Measurements from ENCODE around the gene GABBR2. TPM values are rescaled to one million over a fixed set of nuclear protein-coding genes. Genes with fewer than 3 reads are reported as not detected.

The GABBR2 gene
- total RNA-seq, 1 experiment from 2014 or later = 7.3 TPM

DNA sequence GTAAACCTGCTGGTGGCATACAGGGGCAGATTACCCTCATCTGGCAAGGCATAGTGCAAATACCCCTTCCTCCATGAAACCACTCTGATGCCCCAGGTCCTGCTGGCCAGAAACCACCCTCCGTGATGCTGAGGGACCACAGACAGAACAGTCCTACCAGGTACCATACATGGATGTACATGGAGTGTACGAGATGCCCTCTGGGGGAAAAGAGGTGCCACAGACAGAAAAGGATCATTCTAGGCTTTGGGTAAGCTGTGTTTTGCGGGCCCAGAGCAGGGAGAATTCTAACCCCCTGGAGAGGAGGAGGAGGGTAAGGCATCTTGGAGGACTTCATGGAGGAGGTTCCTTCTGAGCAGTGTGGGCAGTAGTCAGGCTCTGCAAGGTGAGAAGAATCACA, 68.3 kb downstream of the GABBR2 start:
- DNase-seq (ENCODE audit: extremely low read depth, low read depth) = no peak

DNA sequence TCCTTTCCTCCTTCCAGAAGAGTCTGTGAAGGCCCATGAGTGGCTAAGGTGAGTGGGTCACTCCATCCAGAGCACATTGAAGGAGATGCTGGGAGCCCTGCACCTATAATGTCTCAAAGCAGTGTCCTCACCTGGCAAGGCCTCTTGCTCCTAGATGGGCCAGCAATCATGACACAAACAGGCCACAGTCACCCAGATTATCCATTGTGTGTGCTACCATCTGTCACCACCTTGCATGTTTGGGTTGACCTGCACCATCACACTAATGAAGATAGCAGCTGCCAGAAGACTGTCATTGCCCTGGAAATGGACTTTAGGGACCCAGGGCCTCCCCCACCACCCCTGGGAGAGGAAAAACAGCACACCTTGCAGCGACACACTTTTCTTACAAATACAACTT, 69.6 kb downstream of the GABBR2 start:
- no peak for DNase-seq (ENCODE audit: extremely low read depth, low read depth)

DNA sequence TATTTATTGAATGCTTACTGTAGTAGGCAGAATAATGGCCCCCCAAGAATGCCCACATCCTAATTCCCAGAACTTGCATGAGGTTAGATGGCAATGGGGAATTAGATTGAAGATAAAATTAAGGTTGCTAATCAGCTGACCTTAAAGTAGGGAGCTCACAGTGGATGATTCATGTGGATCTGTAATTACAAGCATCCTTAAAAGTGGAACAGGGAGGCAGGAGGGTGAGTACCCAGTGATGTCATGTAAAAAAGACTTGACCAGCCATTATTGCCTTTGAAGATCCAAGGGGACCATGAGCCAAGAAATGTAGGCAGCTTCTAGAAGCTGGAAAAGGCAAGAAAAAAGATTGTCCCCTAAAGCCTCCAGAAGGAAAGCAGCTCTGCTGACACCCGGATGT, 71.4 kb downstream of the GABBR2 start:
- no peak for DNase-seq (ENCODE audit: extremely low read depth, low read depth)

DNA sequence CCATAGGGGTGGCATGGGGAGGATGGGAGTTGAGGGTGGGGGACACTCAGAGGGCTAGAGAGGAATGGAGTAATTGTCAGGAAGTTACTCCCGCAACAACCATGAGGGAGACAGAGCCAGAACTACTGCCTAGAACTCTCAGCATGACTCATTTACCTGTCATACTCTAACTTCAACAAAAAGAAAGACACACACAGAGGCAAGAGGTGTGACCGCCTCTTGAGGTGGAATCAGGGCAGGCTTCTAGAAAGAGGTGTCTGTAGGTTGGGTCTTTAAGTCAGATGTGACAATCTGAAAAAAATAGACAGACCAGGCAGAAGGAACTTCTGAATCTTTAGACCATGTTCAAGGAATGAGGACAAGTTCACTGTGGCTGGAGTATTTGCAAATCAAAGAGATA, 73.4 kb downstream of the GABBR2 start:
- no peak for DNase-seq (ENCODE audit: extremely low read depth, low read depth)

DNA sequence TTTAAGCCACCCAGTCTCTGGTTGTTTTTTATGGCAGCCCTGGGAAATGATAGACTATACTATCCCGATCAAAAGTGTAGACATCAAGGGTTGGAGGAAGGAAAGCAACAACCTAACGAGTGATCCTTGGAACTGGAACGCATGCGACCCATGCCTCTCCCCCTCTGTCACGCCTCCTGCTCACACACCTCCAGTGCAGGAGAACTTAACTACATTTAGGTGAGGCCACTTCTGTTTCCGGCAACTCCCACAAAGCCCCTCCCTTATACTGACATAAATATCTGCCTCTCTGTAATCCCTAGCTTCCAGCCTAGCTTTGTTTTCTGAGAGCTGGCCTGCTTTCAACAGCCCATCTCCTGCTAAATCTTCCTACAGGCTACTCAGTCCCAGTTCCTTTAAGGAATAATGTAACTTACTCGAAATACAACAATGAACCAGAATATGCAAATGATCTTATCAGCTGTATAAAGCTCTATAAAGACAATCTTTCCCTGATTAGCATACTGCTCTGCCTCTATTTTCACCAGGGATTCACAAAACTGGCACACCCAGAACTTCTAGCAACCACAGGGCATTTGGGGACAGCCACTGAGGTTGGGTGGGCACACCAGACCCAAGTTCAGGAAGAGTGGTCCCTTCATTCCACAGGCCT, 73.9 kb downstream of the GABBR2 start:
- no peak for DNase-seq (ENCODE audit: extremely low read depth, low read depth)

DNA sequence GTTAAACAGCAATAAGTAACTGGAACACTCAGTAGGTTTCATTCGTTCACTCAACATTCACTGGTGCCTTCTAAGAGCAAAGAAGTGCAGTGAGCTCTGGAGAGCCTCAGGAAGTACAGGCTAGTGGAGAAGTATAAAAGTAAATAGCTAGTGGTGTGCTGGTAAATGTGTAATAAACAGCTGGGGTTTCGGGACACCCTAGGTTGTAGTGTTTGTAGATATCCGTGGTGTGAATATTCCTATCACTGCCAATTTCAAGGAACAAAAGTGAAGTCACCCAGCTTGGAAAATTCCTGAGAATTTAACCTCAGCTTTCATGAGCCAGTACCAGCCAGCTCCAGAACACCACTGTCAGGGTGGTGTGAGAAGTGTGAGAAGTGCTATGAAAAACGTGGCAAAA, 75.9 kb downstream of the GABBR2 start:
- no peak for DNase-seq (ENCODE audit: extremely low read depth, low read depth)

DNA sequence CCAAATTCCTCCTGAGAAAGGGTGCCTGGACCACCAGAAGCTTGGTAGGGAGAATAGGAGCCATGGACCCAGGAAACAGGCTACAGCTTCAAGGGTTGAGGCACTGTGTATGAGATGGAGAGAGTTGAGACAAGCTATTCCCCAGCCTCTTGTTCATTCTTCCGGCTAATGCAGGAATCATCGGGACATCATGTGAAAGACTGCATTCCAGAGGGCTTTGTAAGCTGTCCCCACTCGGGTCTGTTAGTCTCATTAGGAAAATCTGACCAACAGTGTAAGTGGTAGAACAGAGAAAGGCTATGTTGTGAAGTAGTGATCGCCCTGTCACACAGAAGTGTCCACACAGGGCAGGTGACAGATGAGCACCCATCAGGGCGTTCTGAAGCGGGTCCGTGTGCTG, 81.4 kb downstream of the GABBR2 start:
- no peak for DNase-seq (ENCODE audit: extremely low read depth, low read depth)

DNA sequence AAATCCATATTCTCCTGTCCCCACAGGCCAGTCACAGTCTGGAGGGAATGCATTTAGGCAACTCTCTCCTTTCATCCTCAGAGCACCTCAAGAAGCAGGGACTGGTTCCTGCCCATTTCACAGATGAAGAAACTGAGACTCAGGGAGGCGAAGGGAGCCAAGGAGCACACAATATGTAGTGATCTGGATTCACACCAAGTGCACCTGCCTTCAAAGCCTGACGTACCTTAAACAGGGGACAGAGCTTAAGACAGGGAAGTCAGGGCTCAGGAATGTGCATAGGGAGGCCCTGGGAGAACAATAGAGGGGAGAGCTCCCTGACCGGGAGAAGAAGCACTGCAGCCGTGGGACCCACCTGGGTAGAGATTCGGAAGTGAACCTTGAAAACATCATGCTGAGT, 83.0 kb downstream of the GABBR2 start:
- DNase-seq (ENCODE audit: extremely low read depth, low read depth) = no peak

DNA sequence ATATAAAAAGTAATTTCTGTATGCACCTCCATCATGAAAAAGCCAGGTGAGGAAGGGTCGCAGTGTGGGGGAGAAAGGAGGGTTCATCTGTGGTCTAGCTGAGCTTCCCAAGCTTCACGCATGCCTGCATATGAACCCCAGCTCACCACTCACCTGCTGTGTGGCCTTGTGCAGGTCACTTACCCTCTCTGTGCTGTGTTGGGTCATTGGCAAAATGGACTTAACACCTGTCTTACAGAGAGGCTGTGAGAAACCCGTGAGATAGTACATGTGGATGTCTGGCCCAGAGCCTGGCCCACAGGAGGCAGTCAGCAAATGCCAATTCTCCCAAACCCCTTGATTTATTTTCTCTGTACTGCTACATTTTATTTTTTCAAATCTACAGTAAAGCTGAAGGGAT, 88.9 kb downstream of the GABBR2 start:
- no peak for DNase-seq (ENCODE audit: extremely low read depth, low read depth)

DNA sequence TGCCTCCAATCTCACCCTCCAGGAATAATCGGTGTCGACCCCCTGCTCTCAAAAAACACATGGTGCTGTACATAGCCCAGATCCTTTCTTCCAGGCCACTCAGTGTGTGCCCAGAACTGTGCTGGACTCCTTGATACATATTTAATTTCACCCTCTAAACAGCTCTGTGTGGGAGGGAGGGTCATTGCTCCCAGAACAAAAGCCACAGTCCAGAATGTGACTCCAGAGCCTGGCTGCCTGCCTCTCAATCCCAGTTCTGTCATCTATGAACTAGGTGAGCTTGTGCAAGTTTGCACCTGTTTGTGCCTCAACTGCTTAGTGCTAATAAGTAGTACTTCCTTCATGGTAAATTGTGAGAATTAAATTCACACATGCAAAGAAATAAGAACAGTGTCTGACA, 93.1 kb downstream of the GABBR2 start:
- DNase-seq (ENCODE audit: extremely low read depth, low read depth) = no peak

DNA sequence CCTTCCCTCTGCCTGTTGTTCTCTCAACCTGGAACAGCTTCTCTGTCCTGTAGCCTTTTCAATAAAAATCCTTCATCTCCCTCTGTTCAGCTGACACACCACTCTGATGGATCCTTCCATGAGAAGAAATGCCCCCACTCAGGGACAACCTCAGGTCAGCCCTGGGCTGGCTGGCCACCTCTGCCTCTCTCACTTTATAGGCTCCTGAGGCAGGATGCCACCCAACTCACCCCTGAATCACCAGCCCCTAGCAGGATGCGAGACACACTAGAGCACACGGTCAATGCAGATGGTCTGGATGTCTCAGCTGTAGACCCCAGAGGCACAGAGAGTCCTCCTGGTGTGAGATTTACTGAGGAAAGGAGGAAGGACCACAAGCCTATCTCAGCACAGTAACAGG, 93.8 kb downstream of the GABBR2 start:
- no peak for DNase-seq (ENCODE audit: extremely low read depth, low read depth)

DNA sequence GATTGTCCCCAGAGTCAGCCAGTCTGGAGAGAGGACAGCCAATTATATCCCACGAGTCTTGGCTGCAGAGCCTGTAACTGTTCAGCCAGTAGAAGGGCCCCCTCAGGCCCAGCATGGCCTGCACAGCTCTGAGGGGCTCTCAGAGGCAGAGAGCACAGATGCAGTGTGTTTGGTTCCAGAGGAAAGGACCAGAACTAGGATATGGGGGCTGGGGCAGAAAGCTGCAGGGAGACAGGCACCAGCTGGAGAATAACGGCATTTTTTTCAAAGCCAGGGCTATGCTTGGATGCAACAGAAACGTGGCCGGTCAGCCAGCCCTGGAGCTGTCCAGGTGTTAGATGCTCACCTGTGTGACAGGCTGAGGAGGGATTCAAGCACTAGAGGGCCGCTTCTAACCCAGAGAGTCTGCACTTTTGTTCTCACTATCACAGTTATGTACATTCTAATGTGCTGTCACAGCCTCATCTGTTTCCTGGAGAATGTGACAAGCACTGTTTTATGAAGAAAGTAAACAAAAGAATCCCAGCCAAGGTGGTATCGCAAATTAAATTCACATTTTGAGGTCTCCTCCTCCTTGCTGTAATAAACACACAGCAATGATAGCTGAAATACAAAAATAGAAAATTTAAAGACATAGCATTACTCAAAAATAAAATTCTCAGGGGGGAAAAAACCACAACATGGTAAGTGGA, 96.5 kb downstream of the GABBR2 start:
- no peak for DNase-seq (ENCODE audit: extremely low read depth, low read depth)

DNA sequence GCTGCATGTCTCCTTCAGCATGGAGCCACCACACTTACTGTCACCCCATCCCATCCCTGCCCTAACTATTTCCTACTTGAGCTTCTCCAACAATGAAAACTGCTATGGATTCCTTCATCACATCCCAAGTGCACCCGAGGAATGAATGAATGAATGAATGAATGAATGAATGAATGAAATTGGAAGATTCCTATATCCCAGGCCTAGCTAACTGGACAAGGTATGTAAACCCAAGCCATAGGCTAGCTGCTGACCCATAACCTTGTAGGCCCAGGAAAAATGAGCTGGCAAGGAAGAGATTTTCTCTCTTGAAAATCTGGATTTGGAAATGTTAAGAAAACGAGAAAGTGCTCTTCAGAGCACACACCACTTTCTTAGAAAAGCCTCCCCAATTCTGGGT, 97.4 kb downstream of the GABBR2 start:
- no peak for DNase-seq (ENCODE audit: extremely low read depth, low read depth)

DNA sequence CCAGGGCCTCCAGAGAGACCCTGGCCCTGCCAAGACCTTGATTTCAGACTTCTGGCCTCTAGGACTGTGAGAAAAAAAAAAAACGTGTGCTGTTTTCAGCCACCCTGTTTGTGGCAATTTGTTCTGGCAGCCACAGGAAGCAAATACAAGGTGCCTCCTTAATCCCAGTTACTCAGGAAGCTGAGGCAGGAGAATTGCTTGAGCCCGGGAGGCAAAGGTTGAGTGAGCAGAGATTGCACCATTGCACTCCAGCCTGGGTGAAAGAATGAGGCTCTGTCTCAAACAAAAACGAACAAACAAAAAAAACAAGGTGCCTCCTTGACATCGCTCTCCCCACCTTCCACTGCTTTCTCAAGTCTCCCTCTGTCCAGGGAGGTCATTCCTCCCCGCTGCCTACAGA, 98.0 kb downstream of the GABBR2 start:
- no peak for DNase-seq (ENCODE audit: extremely low read depth, low read depth)

DNA sequence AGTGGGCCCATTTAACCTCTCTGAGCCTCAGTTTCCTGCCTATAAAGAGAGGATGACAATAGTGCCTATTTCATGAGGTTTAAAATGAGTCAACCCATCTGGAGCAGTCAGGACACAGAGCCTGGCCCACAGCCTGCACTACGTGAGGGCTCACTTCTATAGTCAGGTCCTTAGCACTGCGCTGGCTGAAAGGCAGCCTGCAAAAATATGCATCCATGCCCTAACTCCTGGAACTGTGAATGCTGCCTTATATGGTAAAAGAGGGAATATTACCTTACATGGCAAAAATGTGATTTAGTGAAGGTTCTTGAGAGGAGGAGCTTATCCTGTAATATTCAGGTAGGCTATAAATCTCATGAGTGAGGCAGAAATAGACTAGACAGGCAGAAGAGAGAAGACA, 98.5 kb downstream of the GABBR2 start:
- no peak for DNase-seq (ENCODE audit: extremely low read depth, low read depth)

DNA sequence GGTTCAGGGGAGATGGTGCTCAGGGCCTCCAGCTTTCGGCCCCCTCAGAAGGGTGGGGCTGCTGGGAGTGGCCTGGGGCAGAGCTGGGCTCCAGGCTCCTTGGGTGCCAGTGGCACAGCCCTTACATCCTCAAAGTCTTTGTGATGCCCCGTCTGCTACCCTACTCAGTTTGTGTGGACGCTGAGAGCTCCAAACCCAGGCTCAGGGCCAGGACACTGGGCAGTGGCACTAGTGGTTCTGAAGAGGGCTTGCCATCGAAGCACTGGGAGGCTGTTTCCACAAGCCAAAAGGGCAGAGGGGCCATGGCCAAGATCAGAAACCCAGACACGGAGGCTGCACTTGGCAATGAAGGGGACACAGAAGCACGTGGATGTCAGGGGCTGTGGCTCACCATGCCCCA, 99.1 kb downstream of the GABBR2 start:
- DNase-seq (ENCODE audit: extremely low read depth, low read depth) = no peak

DNA sequence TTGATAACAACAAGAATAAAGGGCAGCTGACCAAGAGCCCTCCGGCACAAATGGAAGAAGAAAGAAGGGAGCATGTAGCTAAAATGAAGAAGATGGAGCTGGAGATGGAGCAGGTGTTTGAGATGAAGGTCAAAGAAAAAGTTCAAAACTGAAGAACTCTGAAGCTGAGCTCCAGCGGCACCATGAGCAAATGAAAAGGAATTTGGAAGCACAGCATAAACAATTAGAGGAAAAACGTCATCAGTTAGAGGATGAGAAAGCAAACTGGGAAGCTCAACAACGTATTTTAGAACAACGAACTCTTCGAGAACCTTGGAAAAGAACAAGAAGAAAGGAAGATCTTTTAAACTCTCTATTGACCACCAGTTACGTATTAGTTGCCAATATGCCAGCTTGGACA, 100.9 kb downstream of the GABBR2 start:
- DNase-seq (ENCODE audit: extremely low read depth, low read depth) = peak; percentile 65

DNA sequence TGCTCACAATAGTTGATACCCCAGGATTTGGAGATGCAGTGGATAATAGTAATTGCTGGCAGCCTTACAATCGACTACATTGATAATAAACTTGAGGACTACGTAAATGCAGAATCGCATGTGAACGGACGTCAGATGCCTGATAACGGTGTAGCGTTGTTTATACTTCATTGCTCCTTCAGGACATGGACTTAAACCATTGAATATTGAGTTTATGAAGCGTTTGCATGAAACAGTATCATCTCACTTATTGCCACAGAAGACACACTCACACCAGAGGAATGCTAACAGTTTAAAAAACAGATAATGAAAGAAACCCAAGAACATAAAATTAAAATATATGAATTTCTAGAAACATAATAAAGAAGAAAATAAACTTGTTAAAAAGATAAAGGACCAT, 101.6 kb downstream of the GABBR2 start:
- peak; percentile 27 for DNase-seq (ENCODE audit: extremely low read depth, low read depth)

DNA sequence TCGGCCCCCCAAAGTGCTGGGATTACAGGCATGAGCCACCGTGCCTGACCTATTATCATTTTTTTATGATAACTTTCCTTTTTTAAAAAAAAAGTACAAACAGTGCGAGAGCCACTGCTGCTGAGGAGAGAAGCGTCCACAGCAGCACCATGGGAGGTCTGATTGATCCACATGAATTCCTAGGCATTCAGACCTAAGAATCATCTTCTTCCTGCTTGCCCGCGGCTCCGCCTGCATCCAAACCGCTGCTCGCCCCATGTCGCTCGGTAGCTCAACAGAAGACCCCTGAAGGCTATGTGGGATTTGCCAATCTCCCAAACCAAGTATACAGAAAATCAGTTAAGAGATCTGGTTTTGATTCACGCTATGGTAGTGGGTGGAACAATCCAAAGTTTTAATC, 102.0 kb downstream of the GABBR2 start:
- DNase-seq (ENCODE audit: extremely low read depth, low read depth) = no peak

DNA sequence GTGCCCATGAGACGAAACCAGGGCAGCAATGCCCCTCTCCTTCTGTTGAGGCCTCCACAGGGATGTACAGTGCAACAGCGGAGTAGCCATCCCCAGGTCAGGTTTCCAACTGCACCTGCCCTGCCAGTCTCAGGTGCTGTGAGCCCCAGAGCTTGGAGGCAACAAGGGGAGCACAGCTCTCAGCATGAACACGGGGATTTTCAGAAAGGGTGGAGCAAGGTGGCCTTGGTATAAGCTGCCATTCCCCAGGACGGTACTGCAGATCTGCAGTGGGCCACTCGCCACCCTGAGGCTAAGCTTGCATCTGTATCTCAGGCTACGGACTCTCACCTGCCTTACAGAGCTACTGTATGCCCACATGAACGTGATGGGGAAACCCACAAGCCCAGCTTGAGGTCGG, 103.6 kb downstream of the GABBR2 start:
- DNase-seq (ENCODE audit: extremely low read depth, low read depth) = no peak

DNA sequence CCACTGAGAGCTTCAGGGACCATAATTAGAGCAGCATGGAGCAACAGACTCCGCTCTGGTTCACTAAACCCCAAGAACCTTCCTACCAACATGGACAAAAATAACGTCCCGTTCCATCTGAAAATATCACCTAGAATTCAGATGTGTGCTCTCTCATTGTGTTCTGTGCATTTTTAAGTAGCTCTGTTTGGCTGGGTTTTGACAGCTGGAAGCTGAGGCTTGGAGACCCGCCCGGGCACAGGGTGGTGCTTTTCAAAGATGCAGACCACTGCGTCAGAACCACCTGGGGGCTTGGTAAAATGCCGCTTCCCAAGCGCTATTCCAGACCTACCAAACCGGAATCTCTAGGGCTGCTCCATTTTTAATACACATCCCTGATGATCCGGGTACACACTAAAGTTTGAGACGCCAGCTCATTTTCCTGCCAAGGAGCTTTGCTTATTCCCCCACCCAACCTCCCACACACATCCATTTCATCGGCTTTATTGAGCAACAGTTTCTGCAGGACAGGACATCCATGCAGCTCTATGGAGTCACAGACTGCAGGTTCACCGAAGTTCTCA, 104.8 kb downstream of the GABBR2 start:
- no peak for DNase-seq (ENCODE audit: extremely low read depth, low read depth)

DNA sequence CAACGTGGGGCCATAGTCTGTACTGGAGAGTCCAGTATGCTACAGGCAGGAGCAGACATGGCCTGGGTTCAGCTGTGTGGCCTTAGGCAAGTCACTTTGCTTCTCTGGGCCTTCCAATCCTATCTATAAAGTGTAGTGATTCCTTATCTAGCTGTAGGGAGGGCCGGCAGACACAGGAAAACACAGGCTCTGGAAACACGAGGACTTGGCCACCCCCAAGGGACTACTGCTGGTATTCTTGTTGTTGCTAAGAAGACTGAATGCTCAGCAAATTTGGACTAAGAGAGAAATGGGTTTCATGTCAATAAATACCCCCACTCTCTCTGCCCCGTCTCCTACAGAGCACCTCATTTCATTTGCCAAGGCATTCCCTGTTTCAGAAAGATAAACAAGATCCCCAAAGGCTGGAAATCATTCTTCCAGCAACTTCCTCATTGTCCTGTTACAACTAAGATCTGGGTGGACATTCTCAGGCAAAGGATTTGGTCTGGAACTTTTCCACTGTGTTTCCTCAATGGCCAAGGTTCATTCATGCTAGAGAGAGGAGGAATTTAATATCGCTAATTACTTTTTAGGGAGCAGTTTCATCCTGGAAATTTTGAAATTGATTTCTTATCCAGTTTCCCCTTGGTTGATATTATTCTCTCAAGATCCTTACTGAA, 105.8 kb downstream of the GABBR2 start:
- no peak for DNase-seq (ENCODE audit: extremely low read depth, low read depth)

Data from NCI-H460 (cell line).